ENCODE measurements around the gene GPR108. TPM values are rescaled to one million over a fixed set of nuclear protein-coding genes. Genes with fewer than 3 reads are reported as not detected.
"Not testable (repeated sequence)": the region's sequence is repeated elsewhere in the genome, so short reads cannot be mapped to it uniquely, and the experiment has no call there.

The GPR108 gene
- polyA plus RNA-seq, 1 experiment = 34.5 TPM

DNA sequence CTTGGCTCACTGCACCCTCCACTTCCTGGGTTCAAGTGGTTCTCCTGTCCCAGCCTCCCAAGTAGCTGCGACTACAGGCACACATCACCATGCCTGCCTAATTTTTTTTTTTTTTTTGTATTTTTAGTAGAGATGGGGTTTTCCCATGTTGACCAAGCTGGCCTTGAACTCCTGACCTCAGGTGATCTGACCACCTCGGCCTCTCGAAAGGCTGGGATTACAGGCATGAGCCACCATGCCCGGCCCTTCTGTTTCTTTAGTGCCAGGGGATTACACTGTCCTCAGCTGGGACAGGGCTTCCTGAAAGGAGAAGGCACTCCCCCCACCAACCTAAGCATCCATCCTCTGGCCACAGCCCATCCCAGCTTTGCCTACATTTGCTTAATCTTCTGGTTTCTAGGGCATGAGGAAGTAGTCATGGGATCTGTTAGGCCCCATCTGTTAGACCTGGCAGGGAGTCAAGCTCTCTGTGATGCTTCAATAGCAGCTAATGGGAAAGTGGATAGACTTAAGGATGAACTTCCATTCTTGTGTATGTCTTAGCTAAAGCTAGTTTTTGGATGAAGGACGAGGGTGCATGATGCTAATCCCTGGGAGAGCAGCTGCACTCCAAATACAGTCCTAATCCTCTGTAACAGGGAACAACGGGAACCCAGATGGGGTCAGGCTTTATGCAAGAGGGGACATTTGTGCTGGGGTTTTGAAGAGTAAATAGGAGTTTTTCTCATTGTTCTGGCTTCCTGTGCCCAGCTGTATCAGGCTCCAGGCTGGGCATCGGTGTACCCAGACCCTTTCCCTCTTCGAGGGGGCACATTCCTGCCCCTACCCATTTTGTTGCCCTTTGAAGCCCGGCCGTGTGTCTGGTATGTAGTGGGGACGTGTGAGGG lies 37.7 kb upstream of the GPR108 start:
- Histone ChIP-seq H3K4me3 (ENCODE audit: low read depth, low read length) (no peak overlapping the region), H3K9me3 (ENCODE audit: control insufficient read depth, insufficient read depth, low read length) (peaks cover 4% of the 10 kb centered on the region; the same call in 1 of the 2 replicates), H3K27ac (ENCODE audit: low read depth, low read length) (no peak overlapping the region), H3K27me3 (ENCODE audit: control insufficient read depth, insufficient read depth, low read length) (no peaks in the 10 kb centered on the region)
- no peak for DNase-seq (ENCODE audit: low read depth, low spot score)
- ChIA-PET CTCF (no interaction called here), POLR2A (no interaction called here)
- TF ChIP-seq, protein P1, sequence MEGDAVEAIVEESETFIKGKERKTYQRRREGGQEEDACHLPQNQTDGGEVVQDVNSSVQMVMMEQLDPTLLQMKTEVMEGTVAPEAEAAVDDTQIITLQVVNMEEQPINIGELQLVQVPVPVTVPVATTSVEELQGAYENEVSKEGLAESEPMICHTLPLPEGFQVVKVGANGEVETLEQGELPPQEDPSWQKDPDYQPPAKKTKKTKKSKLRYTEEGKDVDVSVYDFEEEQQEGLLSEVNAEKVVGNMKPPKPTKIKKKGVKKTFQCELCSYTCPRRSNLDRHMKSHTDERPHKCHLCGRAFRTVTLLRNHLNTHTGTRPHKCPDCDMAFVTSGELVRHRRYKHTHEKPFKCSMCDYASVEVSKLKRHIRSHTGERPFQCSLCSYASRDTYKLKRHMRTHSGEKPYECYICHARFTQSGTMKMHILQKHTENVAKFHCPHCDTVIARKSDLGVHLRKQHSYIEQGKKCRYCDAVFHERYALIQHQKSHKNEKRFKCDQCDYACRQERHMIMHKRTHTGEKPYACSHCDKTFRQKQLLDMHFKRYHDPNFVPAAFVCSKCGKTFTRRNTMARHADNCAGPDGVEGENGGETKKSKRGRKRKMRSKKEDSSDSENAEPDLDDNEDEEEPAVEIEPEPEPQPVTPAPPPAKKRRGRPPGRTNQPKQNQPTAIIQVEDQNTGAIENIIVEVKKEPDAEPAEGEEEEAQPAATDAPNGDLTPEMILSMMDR (IDR thresholded peaks at IDR 0.05; ENCODE audit: low read depth, low read length) = no peak

GRCh38 chr19:6773323-6773931 lies 36.0 kb upstream of the GPR108 start:
- peaks cover 4% of the 10 kb centered on the region; the same call in 1 of the 2 replicates for H3K9me3 ChIP-seq (ENCODE audit: control insufficient read depth, insufficient read depth, low read length)
- no peak for DNase-seq (ENCODE audit: low read depth, low spot score)
- no peaks in the 10 kb centered on the region for H3K27me3 ChIP-seq (ENCODE audit: control insufficient read depth, insufficient read depth, low read length)
- TF ChIP-seq, protein P1 (IDR thresholded peaks at IDR 0.05; ENCODE audit: low read depth, low read length) = no peak
- ChIA-PET CTCF (no interaction called here), POLR2A (no interaction called here)
- no peak overlapping the region for H3K4me3 ChIP-seq (ENCODE audit: low read depth, low read length)
- no peak overlapping the region for H3K27ac ChIP-seq (ENCODE audit: low read depth, low read length)

DNA sequence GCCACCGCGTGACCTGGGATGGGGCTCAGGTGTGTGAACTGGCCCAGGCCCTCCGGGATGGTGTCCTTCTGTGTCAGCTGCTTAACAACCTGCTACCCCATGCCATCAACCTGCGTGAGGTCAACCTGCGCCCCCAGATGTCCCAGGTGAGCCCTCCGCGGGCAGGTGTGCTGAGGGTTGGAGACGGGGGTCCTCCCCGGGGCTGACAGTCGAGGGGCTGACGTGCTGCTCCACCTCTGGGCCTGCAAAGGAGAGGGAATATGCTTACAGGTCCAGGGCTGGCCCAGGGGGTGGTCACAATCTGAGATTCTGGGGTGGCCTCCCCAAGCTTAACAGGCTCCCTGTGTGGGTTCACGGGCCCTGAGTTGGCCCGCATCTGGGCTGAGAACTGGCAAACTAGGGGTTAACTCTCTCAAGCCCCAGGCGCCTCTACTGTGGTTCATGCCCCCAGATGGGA lies 35.5 kb upstream of the GPR108 start:
- no peak for DNase-seq (ENCODE audit: low read depth, low spot score)
- ChIA-PET CTCF (no interaction called here), POLR2A (no interaction called here)

GRCh38 chr19:6772028-6772865 lies 34.9 kb upstream of the GPR108 start, which contains the start of gene VAV1:
VAV1 (plus strand) TSS chr19:6772708; CDS start chr19:6772808, 100 bp downstream.
- peaks cover 4% of the 10 kb centered on the region; the same call in 1 of the 2 replicates for H3K9me3 ChIP-seq (ENCODE audit: control insufficient read depth, insufficient read depth, low read length)
- no peak for DNase-seq (ENCODE audit: low read depth, low spot score)
- CTCF ChIA-PET = interaction anchor here (0.7 kb wide), 1 partner anchor 32 kb away, joined by 6 read pairs; no protein-coding TSS in a partner anchor
- H3K27ac ChIP-seq (ENCODE audit: low read depth, low read length) = no peak within 1 kb of the TSS
- peaks cover 1% of the 10 kb centered on the region for H3K27me3 ChIP-seq (ENCODE audit: control insufficient read depth, insufficient read depth, low read length)
- H3K4me3 ChIP-seq (ENCODE audit: low read depth, low read length) = no peak within 1 kb of the TSS
- POLR2A ChIA-PET = no interaction called here
- TF ChIP-seq, protein P1 (IDR thresholded peaks at IDR 0.05; ENCODE audit: low read depth, low read length) = no peak

More for the DNA sequence above, 35.5 kb upstream of the GPR108 start:
- Histone ChIP-seq H3K27ac (ENCODE audit: low read depth, low read length) (no peak overlapping the region), H3K4me3 (ENCODE audit: low read depth, low read length) (no peak overlapping the region), H3K9me3 (ENCODE audit: control insufficient read depth, insufficient read depth, low read length) (peaks cover 4% of the 10 kb centered on the region; the same call in 1 of the 2 replicates), H3K27me3 (ENCODE audit: control insufficient read depth, insufficient read depth, low read length) (no peaks in the 10 kb centered on the region)
- TF ChIP-seq, protein P1 (IDR thresholded peaks at IDR 0.05; ENCODE audit: low read depth, low read length) = no peak

GRCh38 chr19:6771648-6772027 lies 34.3 kb upstream of the GPR108 start:
- not testable (repeated sequence) for H3K27me3 ChIP-seq (ENCODE audit: control insufficient read depth, insufficient read depth, low read length); DNase-seq (ENCODE audit: low read depth, low spot score); H3K4me3 ChIP-seq (ENCODE audit: low read depth, low read length); H3K9me3 ChIP-seq (ENCODE audit: control insufficient read depth, insufficient read depth, low read length); H3K27ac ChIP-seq (ENCODE audit: low read depth, low read length)
- CTCF ChIA-PET = interaction anchor here (0.7 to 1.2 kb wide), 2 partner anchors 31 to 92 kb away, joined by 3 to 6 read pairs; no protein-coding TSS in a partner anchor
- POLR2A ChIA-PET = interaction anchor here (0.7 kb wide), 1 partner anchor 43 kb away, joined by 11 read pairs; no protein-coding TSS in a partner anchor

All from AG04450 (cell line).